Measurements from ENCODE around the gene TMEM132D. TPM values are rescaled to one million over a fixed set of nuclear protein-coding genes. Genes with fewer than 3 reads are reported as not detected.

Gene TMEM132D
- total RNA-seq, 1 donor = not detected

DNA sequence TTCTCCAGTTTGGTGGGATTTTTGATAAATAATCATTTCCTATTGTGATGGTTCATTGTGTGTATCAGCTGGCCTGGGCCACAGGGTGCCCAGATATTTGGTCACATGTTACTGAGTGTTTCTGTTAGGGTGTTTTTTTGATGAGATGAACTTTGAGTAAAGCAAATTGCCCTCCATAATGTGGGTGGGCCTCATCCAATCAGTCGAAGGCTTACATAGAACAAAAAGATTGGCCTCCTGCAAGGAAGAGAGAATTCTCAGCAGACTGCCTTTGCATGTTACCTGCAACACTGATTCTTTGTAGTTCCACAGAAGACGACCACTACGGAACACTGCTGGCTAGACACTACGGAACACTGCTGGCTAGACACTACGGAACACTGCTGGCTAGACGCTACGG is 609.0 kb downstream of the TMEM132D start:
- H3K4me3 ChIP-seq (ENCODE audit: insufficient read depth, low read length) = no peak overlapping the region
- H3K4me1 ChIP-seq (ENCODE audit: insufficient read depth, low read length) = no peaks in the 10 kb centered on the region
- no peak for DNase-seq (ENCODE audit: insufficient read length, low spot score, missing footprints)
- H3K27me3 ChIP-seq (ENCODE audit: insufficient read depth, low read length) = no peaks in the 10 kb centered on the region
- no peaks in the 10 kb centered on the region for H4K20me1 ChIP-seq (ENCODE audit: insufficient read depth, low read length)
- H3K27ac ChIP-seq (ENCODE audit: low read depth, low read length) = no peak overlapping the region
- H3K9me3 ChIP-seq (ENCODE audit: low read depth, low read length) = peaks cover 3% of the 10 kb centered on the region
- H3K4me2 ChIP-seq (ENCODE audit: insufficient read depth, low read length) = no peak overlapping the region
- no peaks in the 10 kb centered on the region for H3K36me3 ChIP-seq (ENCODE audit: insufficient read depth, low read length)
- H2AFZ ChIP-seq (ENCODE audit: low read length) = no peak overlapping the region
- TF ChIP-seq, protein P1, sequence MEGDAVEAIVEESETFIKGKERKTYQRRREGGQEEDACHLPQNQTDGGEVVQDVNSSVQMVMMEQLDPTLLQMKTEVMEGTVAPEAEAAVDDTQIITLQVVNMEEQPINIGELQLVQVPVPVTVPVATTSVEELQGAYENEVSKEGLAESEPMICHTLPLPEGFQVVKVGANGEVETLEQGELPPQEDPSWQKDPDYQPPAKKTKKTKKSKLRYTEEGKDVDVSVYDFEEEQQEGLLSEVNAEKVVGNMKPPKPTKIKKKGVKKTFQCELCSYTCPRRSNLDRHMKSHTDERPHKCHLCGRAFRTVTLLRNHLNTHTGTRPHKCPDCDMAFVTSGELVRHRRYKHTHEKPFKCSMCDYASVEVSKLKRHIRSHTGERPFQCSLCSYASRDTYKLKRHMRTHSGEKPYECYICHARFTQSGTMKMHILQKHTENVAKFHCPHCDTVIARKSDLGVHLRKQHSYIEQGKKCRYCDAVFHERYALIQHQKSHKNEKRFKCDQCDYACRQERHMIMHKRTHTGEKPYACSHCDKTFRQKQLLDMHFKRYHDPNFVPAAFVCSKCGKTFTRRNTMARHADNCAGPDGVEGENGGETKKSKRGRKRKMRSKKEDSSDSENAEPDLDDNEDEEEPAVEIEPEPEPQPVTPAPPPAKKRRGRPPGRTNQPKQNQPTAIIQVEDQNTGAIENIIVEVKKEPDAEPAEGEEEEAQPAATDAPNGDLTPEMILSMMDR (IDR thresholded peaks at IDR 0.05; ENCODE audit: extremely low read depth, low read depth, low read length) = no peak
- no peaks in the 10 kb centered on the region for H3K79me2 ChIP-seq (ENCODE audit: insufficient read depth, low read length)

DNA sequence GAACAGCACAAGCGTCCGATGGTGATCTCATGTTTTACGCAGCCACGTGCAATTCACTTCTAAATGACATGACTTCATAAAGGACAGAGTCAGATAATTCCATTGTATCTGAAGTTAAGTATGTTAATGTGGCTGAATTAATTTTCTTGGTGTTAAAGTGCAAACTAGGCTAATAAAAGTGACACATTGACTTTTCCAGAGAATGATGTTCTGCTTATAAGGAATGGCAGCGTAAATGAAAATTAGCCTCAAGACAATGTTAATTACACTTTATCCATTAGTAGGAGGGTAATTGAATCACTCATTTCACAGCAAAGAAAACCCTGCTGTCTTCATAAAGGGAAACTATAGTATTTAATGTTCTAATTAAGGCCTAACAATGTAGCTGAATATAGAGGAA is 624.1 kb downstream of the TMEM132D start:
- H3K36me3 ChIP-seq (ENCODE audit: insufficient read depth, low read length) = no peaks in the 10 kb centered on the region
- no peak overlapping the region for H3K4me3 ChIP-seq (ENCODE audit: insufficient read depth, low read length)
- H3K4me1 ChIP-seq (ENCODE audit: insufficient read depth, low read length) = no peaks in the 10 kb centered on the region
- TF ChIP-seq, protein P1 (IDR thresholded peaks at IDR 0.05; ENCODE audit: extremely low read depth, low read depth, low read length) = no peak
- no peaks in the 10 kb centered on the region for H3K27me3 ChIP-seq (ENCODE audit: insufficient read depth, low read length)
- DNase-seq (ENCODE audit: insufficient read length, low spot score, missing footprints) = no peak
- H3K9me3 ChIP-seq (ENCODE audit: low read depth, low read length) = peaks cover 3% of the 10 kb centered on the region
- no peaks in the 10 kb centered on the region for H3K79me2 ChIP-seq (ENCODE audit: insufficient read depth, low read length)
- no peak overlapping the region for H3K27ac ChIP-seq (ENCODE audit: low read depth, low read length)
- H2AFZ ChIP-seq (ENCODE audit: low read length) = no peak overlapping the region
- no peak overlapping the region for H3K4me2 ChIP-seq (ENCODE audit: insufficient read depth, low read length)
- H4K20me1 ChIP-seq (ENCODE audit: insufficient read depth, low read length) = no peaks in the 10 kb centered on the region

DNA sequence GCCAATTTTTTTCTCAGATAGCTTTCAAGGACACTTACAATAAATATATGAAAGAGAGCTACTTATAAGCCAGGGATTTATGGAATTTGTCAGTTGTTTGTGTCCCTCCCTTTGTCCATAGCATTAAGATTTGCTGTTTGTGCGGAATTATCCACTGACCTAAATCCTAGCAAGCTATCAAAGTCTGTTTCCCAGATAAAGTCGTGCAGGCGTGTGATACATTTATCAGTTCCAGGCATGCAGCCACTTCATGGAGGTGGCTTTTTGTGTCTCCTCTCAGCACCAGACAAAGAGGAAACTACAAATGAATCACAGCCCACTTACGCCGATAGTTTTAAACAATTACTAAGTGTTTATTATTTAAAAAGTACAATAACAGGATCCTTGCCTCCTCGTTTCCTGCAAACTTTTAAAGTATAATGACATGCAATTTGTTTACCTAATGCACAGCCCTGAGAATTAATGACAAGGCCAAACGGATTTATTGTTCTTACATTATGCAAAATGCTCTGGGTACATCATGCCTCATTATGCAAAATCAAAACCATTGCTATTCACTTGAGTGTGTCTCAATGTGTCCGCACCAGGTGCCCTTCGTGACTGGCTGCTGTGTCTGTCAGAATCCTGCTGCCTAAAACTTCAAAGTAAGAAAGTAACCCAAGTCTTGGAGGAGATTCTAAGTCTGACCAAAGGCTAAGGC is 627.3 kb downstream of the TMEM132D start:
- no peak overlapping the region for H3K4me2 ChIP-seq (ENCODE audit: insufficient read depth, low read length)

DNA sequence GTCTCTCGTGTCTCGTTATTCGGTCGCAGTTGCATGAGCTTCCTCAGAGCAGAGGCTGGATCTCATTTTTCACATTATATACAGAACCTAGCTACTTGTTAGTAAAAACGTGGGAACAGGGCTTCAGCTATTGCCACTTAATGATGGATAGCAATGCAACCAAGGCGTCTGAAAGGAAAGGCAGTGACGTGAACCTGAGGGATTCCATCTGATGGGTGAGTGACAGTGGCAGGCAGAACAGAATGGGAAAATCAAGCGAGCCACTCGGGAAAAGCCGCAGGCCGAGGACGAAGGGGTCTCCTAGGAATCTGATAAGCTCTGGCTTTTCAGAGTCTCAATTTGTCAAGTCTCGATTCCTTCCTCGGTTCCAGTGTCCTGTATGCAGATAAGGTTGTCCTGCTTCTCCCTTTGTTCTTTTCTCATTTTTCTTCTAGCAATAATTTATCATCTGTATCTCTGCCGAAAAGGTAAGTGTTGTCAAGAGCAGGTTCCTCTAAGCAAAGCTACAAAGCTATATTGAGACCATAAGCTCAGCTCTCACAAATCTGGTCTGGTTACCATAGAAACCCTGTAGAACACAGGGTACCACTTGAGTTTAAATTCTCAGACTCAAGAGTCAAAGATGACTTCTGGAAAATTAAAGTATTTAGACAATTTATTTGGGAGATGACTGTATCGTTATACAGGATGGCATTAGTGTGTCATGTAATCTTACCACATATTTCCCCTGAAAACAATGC is 633.9 kb downstream of the TMEM132D start:
- H2AFZ ChIP-seq (ENCODE audit: low read length) = no peak overlapping the region
- H3K4me1 ChIP-seq (ENCODE audit: insufficient read depth, low read length) = no peaks in the 10 kb centered on the region
- no peaks in the 10 kb centered on the region for H3K36me3 ChIP-seq (ENCODE audit: insufficient read depth, low read length)
- no peaks in the 10 kb centered on the region for H3K79me2 ChIP-seq (ENCODE audit: insufficient read depth, low read length)
- TF ChIP-seq, protein P1 (IDR thresholded peaks at IDR 0.05; ENCODE audit: extremely low read depth, low read depth, low read length) = no peak
- H3K27ac ChIP-seq (ENCODE audit: low read depth, low read length) = no peak overlapping the region
- no peak overlapping the region for H3K4me2 ChIP-seq (ENCODE audit: insufficient read depth, low read length)
- no peaks in the 10 kb centered on the region for H3K27me3 ChIP-seq (ENCODE audit: insufficient read depth, low read length)
- no peak overlapping the region for H3K4me3 ChIP-seq (ENCODE audit: insufficient read depth, low read length)
- DNase-seq (ENCODE audit: insufficient read length, low spot score, missing footprints) = no peak
- H4K20me1 ChIP-seq (ENCODE audit: insufficient read depth, low read length) = no peaks in the 10 kb centered on the region
- H3K9me3 ChIP-seq (ENCODE audit: low read depth, low read length) = no peaks in the 10 kb centered on the region

More for the DNA sequence above, 627.3 kb downstream of the TMEM132D start:
- no peak overlapping the region for H3K4me3 ChIP-seq (ENCODE audit: insufficient read depth, low read length)
- H3K27me3 ChIP-seq (ENCODE audit: insufficient read depth, low read length) = no peaks in the 10 kb centered on the region
- H3K79me2 ChIP-seq (ENCODE audit: insufficient read depth, low read length) = no peaks in the 10 kb centered on the region
- no peaks in the 10 kb centered on the region for H3K4me1 ChIP-seq (ENCODE audit: insufficient read depth, low read length)
- no peaks in the 10 kb centered on the region for H3K36me3 ChIP-seq (ENCODE audit: insufficient read depth, low read length)
- peaks cover 2% of the 10 kb centered on the region for H3K9me3 ChIP-seq (ENCODE audit: low read depth, low read length)
- TF ChIP-seq, protein P1 (IDR thresholded peaks at IDR 0.05; ENCODE audit: extremely low read depth, low read depth, low read length) = no peak
- no peak overlapping the region for H3K27ac ChIP-seq (ENCODE audit: low read depth, low read length)
- no peak overlapping the region for H2AFZ ChIP-seq (ENCODE audit: low read length)
- no peak for DNase-seq (ENCODE audit: insufficient read length, low spot score, missing footprints)
- H4K20me1 ChIP-seq (ENCODE audit: insufficient read depth, low read length) = no peaks in the 10 kb centered on the region

Measured in osteoblast (primary cell).